Measurements from ENCODE around the gene PADI1. TPM values are rescaled to one million over a fixed set of nuclear protein-coding genes. Genes with fewer than 3 reads are reported as not detected.
A peak's percentile ranks its signal among the peaks of the same experiment; 100 is the strongest.
"Not testable (repeated sequence)": the region's sequence is repeated elsewhere in the genome, so short reads cannot be mapped to it uniquely, and the experiment has no call there.

PADI1 gene
- total RNA-seq, 4 donors from 2014 or later: 4.0 to 57.3 (median 9.1) TPM

DNA sequence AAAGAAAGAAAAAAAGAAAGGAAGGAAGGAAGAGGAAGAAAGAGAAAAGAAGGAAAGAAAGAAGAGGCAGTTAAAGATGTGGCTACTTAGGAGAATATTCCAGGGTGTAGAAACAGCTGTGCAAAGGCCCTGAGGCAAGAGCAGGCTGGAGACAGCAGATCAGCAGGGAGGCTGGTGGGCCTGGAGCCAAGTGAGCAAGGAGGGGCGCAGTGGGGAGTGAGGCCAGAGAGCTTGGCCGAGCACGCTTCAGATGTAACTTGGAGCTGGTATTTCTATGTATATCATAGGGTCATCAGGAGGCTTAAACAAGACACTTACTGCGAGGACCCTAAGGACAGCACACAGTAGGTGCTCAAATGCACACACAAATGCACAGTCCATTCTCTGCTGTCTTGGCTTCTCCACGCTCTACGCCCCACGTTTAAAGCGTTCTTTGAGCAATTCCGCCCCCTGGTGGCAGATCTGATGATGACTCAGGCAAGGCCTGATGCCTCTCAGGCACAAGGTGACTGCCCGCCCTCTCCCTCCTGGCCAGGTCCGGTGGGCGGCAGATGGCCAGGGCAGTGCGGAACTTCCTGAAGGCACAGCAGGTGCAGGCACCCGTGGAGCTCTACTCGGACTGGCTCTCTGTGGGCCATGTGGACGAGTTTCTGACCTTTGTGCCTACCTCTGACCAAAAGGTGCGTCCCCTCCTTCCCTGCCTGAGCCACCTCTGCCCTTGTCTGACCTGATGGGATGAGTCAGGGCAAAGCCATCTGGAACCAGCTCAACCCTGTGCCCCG, 32.0 kb downstream of the PADI1 start:
- DNase-seq (ENCODE audit: low spot score in 2 of 2): peak; percentile 88 to 90
- Histone ChIP-seq H3K4me1 (peaks cover 20% of the 10 kb centered on the region), H3K27ac (no peak overlapping the region), H3K27me3 (peaks cover 6% of the 10 kb centered on the region), H3K36me3 (no peaks in the 10 kb centered on the region), H3K4me3 (no peak overlapping the region), H3K9me3 (no peaks in the 10 kb centered on the region)
- no peak for TF ChIP-seq POLR2A (IDR thresholded peaks at IDR 0.05)
- TF ChIP-seq, protein P1, sequence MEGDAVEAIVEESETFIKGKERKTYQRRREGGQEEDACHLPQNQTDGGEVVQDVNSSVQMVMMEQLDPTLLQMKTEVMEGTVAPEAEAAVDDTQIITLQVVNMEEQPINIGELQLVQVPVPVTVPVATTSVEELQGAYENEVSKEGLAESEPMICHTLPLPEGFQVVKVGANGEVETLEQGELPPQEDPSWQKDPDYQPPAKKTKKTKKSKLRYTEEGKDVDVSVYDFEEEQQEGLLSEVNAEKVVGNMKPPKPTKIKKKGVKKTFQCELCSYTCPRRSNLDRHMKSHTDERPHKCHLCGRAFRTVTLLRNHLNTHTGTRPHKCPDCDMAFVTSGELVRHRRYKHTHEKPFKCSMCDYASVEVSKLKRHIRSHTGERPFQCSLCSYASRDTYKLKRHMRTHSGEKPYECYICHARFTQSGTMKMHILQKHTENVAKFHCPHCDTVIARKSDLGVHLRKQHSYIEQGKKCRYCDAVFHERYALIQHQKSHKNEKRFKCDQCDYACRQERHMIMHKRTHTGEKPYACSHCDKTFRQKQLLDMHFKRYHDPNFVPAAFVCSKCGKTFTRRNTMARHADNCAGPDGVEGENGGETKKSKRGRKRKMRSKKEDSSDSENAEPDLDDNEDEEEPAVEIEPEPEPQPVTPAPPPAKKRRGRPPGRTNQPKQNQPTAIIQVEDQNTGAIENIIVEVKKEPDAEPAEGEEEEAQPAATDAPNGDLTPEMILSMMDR (IDR thresholded peaks at IDR 0.05): peak; percentile 73 to 76
- 14% methylated on average over 15 of the region's 18 CpGs for WGBS

DNA sequence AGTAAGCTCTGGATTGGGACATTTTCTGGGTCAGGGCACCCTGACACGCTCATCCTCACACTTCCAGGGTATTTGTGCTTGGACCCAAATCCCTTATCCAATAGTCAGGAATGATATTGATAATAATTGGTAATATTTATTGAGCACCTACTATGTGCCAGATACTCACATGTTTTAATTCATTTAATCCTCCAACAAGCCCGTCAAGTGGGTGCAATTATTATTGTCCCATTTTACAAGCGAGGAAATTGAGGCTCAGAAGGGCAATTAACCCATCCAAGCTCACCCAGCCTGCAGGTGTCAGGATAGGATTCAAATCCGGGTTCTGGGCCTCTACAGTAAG, 32.6 kb downstream of the PADI1 start:
- TF ChIP-seq POLR2A (IDR thresholded peaks at IDR 0.05) (no peak), POLR2AphosphoS5 (IDR thresholded peaks at IDR 0.05) (no peak), EP300 (IDR thresholded peaks at IDR 0.05) (no peak)
- TF ChIP-seq, protein P1 (IDR thresholded peaks at IDR 0.05): no peak
- H3K9me3 ChIP-seq: no peaks in the 10 kb centered on the region
- H3K27ac ChIP-seq: no peak overlapping the region
- H3K36me3 ChIP-seq: no peaks in the 10 kb centered on the region
- H3K4me3 ChIP-seq: no peak overlapping the region
- 76% methylated on average over 4 of the region's 4 CpGs for WGBS
- no peak for DNase-seq (ENCODE audit: low spot score in 2 of 2)
- H3K4me1 ChIP-seq: peaks cover 18% of the 10 kb centered on the region
- peaks cover 6% of the 10 kb centered on the region for H3K27me3 ChIP-seq

DNA sequence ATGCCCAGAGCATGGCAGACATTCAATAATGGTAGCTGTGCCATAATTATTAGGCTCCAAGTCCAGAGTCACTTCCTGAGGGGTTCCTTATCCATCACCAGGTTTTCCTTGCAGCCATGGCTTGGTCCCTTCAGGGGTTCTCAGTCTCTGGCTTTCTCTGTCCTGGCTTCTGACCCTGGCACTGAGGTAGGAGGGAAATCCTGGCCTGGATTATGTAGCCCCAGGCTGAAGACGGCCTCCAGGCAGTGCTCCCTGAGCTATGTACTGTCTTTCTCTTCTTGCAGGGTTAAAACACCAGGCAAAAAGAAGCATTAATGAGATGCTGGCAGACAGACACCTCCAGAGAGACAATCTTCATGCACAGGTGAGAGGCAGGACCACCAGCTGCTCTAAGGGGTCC, 34.5 kb downstream of the PADI1 start:
- Histone ChIP-seq H3K9me3 (no peaks in the 10 kb centered on the region), H3K4me1 (no peaks in the 10 kb centered on the region), H3K27me3 (peaks cover 6% of the 10 kb centered on the region), H3K4me3 (no peak overlapping the region), H3K36me3 (no peaks in the 10 kb centered on the region), H3K27ac (no peak overlapping the region)
- 54% methylated on average over 1 of the region's 1 CpG for WGBS
- DNase-seq (ENCODE audit: low spot score in 2 of 2): no peak
- TF ChIP-seq, protein P1 (IDR thresholded peaks at IDR 0.05): no peak
- TF ChIP-seq POLR2AphosphoS5 (IDR thresholded peaks at IDR 0.05) (no peak), EP300 (IDR thresholded peaks at IDR 0.05) (no peak), POLR2A (IDR thresholded peaks at IDR 0.05) (no peak)

DNA sequence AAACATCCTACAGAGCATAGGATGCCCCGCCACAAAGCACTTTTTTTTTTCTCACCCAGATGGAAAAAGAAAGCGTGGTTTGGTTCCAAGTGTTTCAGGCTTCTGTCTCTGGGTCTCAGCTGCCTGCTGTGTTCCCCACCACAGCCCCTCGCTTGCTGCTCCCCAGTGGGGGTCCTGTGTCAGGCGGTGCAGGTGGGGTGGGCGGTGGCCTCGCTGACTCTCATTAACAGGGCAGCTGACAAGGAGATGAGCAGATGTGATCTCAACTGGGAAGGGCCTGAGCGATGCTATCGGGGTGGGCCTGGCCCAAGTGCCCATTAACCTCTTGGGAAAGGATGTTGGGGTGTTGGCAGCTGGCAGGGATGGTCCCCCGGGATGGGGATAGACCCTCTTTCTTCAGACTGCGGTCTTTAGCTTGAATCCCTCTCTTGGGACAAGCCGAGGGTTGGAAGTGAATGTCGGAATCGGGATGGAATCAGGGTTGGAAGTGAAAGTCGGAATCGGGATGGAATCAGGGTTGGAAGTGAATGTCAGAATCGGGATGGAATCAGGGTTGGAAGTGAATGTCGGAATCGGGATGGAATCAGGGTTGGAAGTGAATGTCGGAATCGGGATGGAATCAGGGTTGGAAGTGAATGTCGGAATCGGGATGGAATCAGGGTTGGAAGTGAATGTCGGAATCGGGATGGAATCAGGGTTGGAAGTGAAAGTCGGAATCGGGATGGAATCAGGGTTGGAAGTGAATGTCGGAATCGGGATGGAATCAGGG, 36.3 kb downstream of the PADI1 start:
- WGBS: 70% methylated on average over 20 of the region's 28 CpGs
- DNase-seq (ENCODE audit: low spot score in 2 of 2); H3K36me3 ChIP-seq; H3K4me1 ChIP-seq; H3K9me3 ChIP-seq; H3K27ac ChIP-seq; H3K27me3 ChIP-seq; H3K4me3 ChIP-seq: not testable (repeated sequence)

DNA sequence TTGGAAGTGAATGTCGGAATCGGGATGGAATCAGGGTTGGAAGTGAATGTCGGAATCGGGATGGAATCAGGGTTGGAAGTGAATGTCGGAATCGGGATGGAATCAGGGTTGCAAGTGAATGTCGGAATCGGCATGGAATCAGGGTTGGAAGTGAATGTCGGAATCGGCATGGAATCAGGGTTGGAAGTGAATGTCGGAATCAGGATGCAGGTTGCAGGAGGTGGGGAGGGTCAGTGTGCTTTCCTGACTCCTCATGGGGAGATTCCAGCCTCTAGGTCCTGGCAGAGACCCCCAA, 36.8 kb downstream of the PADI1 start:
- not testable (repeated sequence) for H3K4me1 ChIP-seq; DNase-seq (ENCODE audit: low spot score in 2 of 2); H3K36me3 ChIP-seq; H3K4me3 ChIP-seq; H3K9me3 ChIP-seq; H3K27ac ChIP-seq; H3K27me3 ChIP-seq
- 81% methylated on average over 11 of the region's 11 CpGs for WGBS

DNA sequence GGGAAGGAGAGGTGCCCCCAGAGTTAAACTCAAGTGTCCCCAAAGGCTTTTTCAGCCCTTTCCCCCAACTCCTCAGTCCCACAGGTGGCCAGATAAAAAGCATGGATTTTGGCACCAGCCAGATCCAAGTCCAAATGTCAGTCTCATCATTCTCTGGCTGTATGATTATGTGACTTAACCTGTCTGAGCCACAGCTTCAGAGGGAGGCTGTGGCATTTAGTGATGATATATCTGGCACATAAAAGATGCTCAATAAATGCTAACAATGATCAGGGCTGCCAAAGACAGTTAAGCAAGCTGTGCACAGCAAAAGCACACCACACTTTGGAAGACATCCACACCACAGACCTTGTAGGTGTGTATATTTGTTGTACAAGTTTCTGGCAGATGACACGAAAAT, 38.3 kb downstream of the PADI1 start:
- Histone ChIP-seq H3K27ac (no peak overlapping the region), H3K27me3 (peaks cover 6% of the 10 kb centered on the region), H3K4me1 (no peaks in the 10 kb centered on the region), H3K36me3 (no peaks in the 10 kb centered on the region), H3K4me3 (no peak overlapping the region), H3K9me3 (no peaks in the 10 kb centered on the region)
- TF ChIP-seq EP300 (IDR thresholded peaks at IDR 0.05) (no peak), POLR2A (IDR thresholded peaks at IDR 0.05) (no peak), POLR2AphosphoS5 (IDR thresholded peaks at IDR 0.05) (no peak)
- TF ChIP-seq, protein P1 (IDR thresholded peaks at IDR 0.05): no peak
- DNase-seq (ENCODE audit: low spot score in 2 of 2): no peak
- 53% methylated on average over 1 of the region's 1 CpG for WGBS

All from suprapubic skin (tissue), 4 donors.